Thymus (tissue), 11 donors: Measurements from ENCODE around the gene CCDC24. TPM values are rescaled to one million over a fixed set of nuclear protein-coding genes. Genes with fewer than 3 reads are reported as not detected.

Experiments
- DNase-seq, 9 donors: peaks; one replicate each; pipeline ENCODE4 v3.0.0-alpha.2; 2013; ENCODE audit warnings: low spot score in 9 of 9, low read depth in 6 of 9, missing footprints in 1 of 9
- H3K27ac ChIP-seq, 2 donors: one replicate each; pipeline ENCODE4 v1.5.1; 2013; ENCODE audit warnings: control low read depth in 1 of 2, low read depth in 1 of 2, low read length in 1 of 2, mild to moderate bottlenecking in 1 of 2, moderate library complexity in 1 of 2
- H3K27me3 ChIP-seq, 2 donors: one replicate each; pipeline ENCODE4 v1.5.1; 2013; ENCODE audit warnings: low read length in 1 of 2; ENCODE audit not compliant: control insufficient read depth in 2 of 2, insufficient read depth in 1 of 2
- H3K36me3 ChIP-seq, 2 donors: one replicate each; pipeline ENCODE4 v1.5.1; 2013; ENCODE audit warnings: low read length in 1 of 2, mild to moderate bottlenecking in 1 of 2, moderate library complexity in 1 of 2; ENCODE audit not compliant: control insufficient read depth in 2 of 2, insufficient read depth in 2 of 2
- H3K4me1 ChIP-seq, 2 donors: one replicate each; pipeline ENCODE4 v1.5.1; 2013; ENCODE audit warnings: low read length in 2 of 2; ENCODE audit not compliant: control insufficient read depth in 2 of 2, insufficient read depth in 2 of 2
- H3K4me3 ChIP-seq, 2 donors: one replicate each; pipeline ENCODE4 v1.5.1; 2013; ENCODE audit warnings: low read length in 2 of 2, control low read depth in 1 of 2, mild to moderate bottlenecking in 1 of 2
- H3K9me3 ChIP-seq, 2 donors: one replicate each; pipeline ENCODE4 v1.5.1; 2013; ENCODE audit warnings: low read length in 1 of 2, mild to moderate bottlenecking in 1 of 2; ENCODE audit not compliant: control insufficient read depth in 2 of 2, insufficient read depth in 1 of 2
- whole genome bisulfite sequencing: extraction: QIAGEN DNeasy Blood & Tissue Kit; methylation state at CpG from one replicate; pipeline ENCODE4 v1.1.7; 2013; 5-methylcytosine and 5-hydroxymethylcytosine counted together
- polyA plus RNA-seq: library from polyadenylated mRNA; stranded (reverse); fragments of 200-250 nt; gene quantifications from one replicate; pipeline ENCODE4 v1.2.3, GENCODE V29; 2013
- total RNA-seq: library from RNA; stranded (reverse); fragments of 120-200 nt; gene quantifications from one replicate; pipeline ENCODE4 v1.2.4, GENCODE V29; 2013
- donor health status: healthy.

CCDC24 gene
- total and polyA plus RNA-seq, 2 donors, result 2.1 to 11.1 TPM

DNA sequence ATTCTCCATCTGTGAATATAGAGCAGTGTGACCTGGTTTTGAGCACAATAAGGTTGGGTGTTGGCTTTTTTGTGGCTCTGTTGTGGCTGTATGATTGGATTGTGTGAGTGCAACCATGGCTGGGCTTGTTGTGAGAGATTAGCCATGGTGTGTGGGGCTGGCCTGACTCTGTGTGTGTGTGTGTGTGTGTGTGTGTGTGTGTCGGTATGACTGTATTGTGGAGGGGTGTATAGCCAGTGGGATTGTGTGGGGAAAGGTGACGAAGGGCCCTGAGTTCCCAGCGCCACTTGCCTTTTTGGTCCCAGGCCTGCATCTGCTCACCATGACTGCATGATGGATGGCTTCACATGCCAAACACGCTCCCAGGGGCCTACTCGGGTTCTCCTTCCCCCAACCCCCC is 45.8 kb downstream of the CCDC24 start:
- Histone ChIP-seq H3K9me3 (no peaks in the 10 kb centered on the region), H3K27ac (no peak overlapping the region), H3K4me1 (peaks cover 0 to 3% of the 10 kb centered on the region in 2 donors), H3K27me3 (peaks cover 0 to 9% of the 10 kb centered on the region in 2 donors), H3K4me3 (no peak overlapping the region), H3K36me3 (no peaks in the 10 kb centered on the region)
- WGBS, result 90% methylated on average over 5 of the region's 5 CpGs
- no peak for DNase-seq

- Histone ChIP-seq H3K36me3 (no peaks in the 10 kb centered on the region), H3K27ac (no peak overlapping the region), H3K27me3 (no peaks in the 10 kb centered on the region), H3K4me3 (no peak overlapping the region), H3K9me3 (no peaks in the 10 kb centered on the region), H3K4me1 (peaks cover 0 to 3% of the 10 kb centered on the region in 2 donors)
- WGBS, result 93% methylated on average over 2 of the region's 2 CpGs
- DNase-seq, result no peak
Measured at GRCh38 chr1:44038876-44039657, 47.7 kb downstream of the CCDC24 start.

DNA sequence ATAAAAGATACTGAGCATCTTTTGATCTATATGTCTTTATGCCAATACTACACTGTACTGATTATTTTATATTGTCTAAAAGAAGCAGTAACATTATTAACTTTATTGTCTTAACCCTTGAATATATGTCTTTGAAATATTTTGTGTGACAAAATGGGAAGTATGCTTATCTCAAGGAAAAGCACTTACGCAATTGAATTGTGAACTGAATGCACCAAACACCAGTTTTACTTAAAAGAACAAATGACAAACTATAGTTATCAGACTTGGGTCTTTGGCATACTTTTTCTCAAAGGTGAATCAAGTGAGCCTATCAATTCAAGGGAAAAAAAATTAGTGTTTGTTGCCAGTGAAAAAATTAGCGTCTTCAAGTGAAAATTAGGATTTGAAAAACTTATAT is 49.0 kb downstream of the CCDC24 start:
- H3K27me3 ChIP-seq, result no peaks in the 10 kb centered on the region
- H3K36me3 ChIP-seq, result no peaks in the 10 kb centered on the region
- H3K9me3 ChIP-seq, result no peaks in the 10 kb centered on the region
- H3K4me3 ChIP-seq, result no peak overlapping the region
- no peak for DNase-seq
- H3K27ac ChIP-seq, result no peak overlapping the region
- WGBS, result 92% methylated on average over 2 of the region's 2 CpGs
- peaks cover 0 to 3% of the 10 kb centered on the region in 2 donors for H3K4me1 ChIP-seq

GRCh38 chr1:44040846-44041245 is 49.4 kb downstream of the CCDC24 start:
- no peaks in the 10 kb centered on the region for H3K36me3 ChIP-seq
- no peaks in the 10 kb centered on the region for H3K9me3 ChIP-seq
- H3K4me1 ChIP-seq, result peaks cover 0 to 3% of the 10 kb centered on the region in 2 donors
- H3K27ac ChIP-seq, result no peak overlapping the region
- H3K4me3 ChIP-seq, result no peak overlapping the region
- 91% methylated on average over 4 of the region's 4 CpGs for WGBS
- no peak for DNase-seq
- no peaks in the 10 kb centered on the region for H3K27me3 ChIP-seq

- DNase-seq, result no peak
- Histone ChIP-seq H3K4me3 (no peak overlapping the region), H3K36me3 (no peaks in the 10 kb centered on the region), H3K9me3 (no peaks in the 10 kb centered on the region), H3K27ac (no peak overlapping the region), H3K27me3 (no peaks in the 10 kb centered on the region), H3K4me1 (peaks cover 0 to 3% of the 10 kb centered on the region in 2 donors)
- WGBS, result 88% methylated on average over 16 of the region's 16 CpGs
Measured at GRCh38 chr1:44043176-44044070, 52.0 kb downstream of the CCDC24 start.

GRCh38 chr1:44044071-44044801 is 52.8 kb downstream of the CCDC24 start:
- Histone ChIP-seq H3K4me1 (peaks cover 0 to 3% of the 10 kb centered on the region in 2 donors), H3K4me3 (no peak overlapping the region), H3K27me3 (no peaks in the 10 kb centered on the region), H3K36me3 (no peaks in the 10 kb centered on the region), H3K27ac (no peak overlapping the region), H3K9me3 (no peaks in the 10 kb centered on the region)
- DNase-seq, result no peak
- WGBS, result 92% methylated on average over 7 of the region's 7 CpGs

GRCh38 chr1:44045064-44045463 is 53.7 kb downstream of the CCDC24 start:
- no peaks in the 10 kb centered on the region for H3K27me3 ChIP-seq
- DNase-seq, result no peak
- peaks cover 0 to 3% of the 10 kb centered on the region in 2 donors for H3K4me1 ChIP-seq
- H3K36me3 ChIP-seq, result no peaks in the 10 kb centered on the region
- no peaks in the 10 kb centered on the region for H3K9me3 ChIP-seq
- H3K27ac ChIP-seq, result no peak overlapping the region
- WGBS, result 88% methylated on average over 9 of the region's 9 CpGs
- H3K4me3 ChIP-seq, result no peak overlapping the region
